Peyer's patch (tissue), 4 donors: ENCODE data around the gene FPR2. TPM values are rescaled to one million over a fixed set of nuclear protein-coding genes. Genes with fewer than 3 reads are reported as not detected.

Experiments
- DNase-seq, 3 donors: peaks; one replicate each; pipeline ENCODE4 v3.0.0-alpha.2; 2017 to 2019
- H3K27ac ChIP-seq, 4 donors: fragments of 200-600 bp; sonication (generic); one replicate each; pipeline ENCODE4 v1.5.1; 2016 to 2019
- H3K27me3 ChIP-seq, 2 donors: fragments of 200-600 bp; sonication (generic); one replicate each; pipeline ENCODE4 v1.5.1; 2019
- H3K36me3 ChIP-seq, 3 donors: fragments of 200-600 bp; sonication (generic); one replicate each; pipeline ENCODE4 v1.5.1; 2016 to 2019
- H3K4me1 ChIP-seq, 4 donors: fragments of 200-600 bp; sonication (generic); one replicate each; pipeline ENCODE4 v1.5.1; 2016 to 2019
- H3K4me3 ChIP-seq, 4 donors: fragments of 200-600 bp; sonication (generic); 1 replicate in 3 of 4; 2 replicates in 1 of 4; pipeline ENCODE4 v1.5.1; 2016 to 2019; ENCODE audit warnings: mild to moderate bottlenecking in 1 of 4
- H3K9me3 ChIP-seq, 4 donors: fragments of 200-600 bp; sonication (generic); one replicate each; pipeline ENCODE4 v1.5.1; 2016 to 2019; ENCODE audit warnings: mild to moderate bottlenecking in 1 of 4
- CTCF ChIP-seq, 6 experiments: fragments of 450-650 bp in 4 of 6; fragments of 200-600 bp in 2 of 6; sonication (generic) in 1 of 6; IDR thresholded peaks; one replicate each; pipeline ENCODE4 v1.5.1; 2017 to 2019; ENCODE audit warnings: antibody characterized with exemption in 6 of 6, mild to moderate bottlenecking in 3 of 6, moderate library complexity in 1 of 6
- POLR2A ChIP-seq, 2 donors: fragments of 450-650 bp; IDR thresholded peaks; one replicate each; pipeline ENCODE4 v1.5.1; 2017; ENCODE audit warnings: antibody characterized with exemption in 2 of 2, mild to moderate bottlenecking in 2 of 2, moderate library complexity in 2 of 2
- total RNA-seq, 4 donors: library from RNA; depleted of rRNA; stranded (reverse); fragments of >200 nt; gene quantifications; one replicate each; pipeline ENCODE4 v1.1.0, GENCODE V29; 2016

The FPR2 gene
- total RNA-seq, 4 donors from 2014 or later: 1.9 TPM; not detected in 3

- H3K4me1 ChIP-seq: no peaks in the 10 kb centered on the region
- no peak within 1 kb of the TSS for H3K27ac ChIP-seq
- no peak for DNase-seq
- no peak for TF ChIP-seq POLR2A (IDR thresholded peaks at IDR 0.05)
- TF ChIP-seq CTCF (IDR thresholded peaks at IDR 0.05): no peak
- H3K36me3 ChIP-seq: no peaks in the 10 kb centered on the region
- peak within 1 kb of the TSS in 2 of 4 donors; percentile 11 to 12 for H3K4me3 ChIP-seq
- no peaks in the 10 kb centered on the region for H3K27me3 ChIP-seq
- no peaks in the 10 kb centered on the region for H3K9me3 ChIP-seq
Observed at GRCh38 chr19:51794885-51795490, 34.0 kb downstream of the FPR2 start, which contains the start of gene FPR3. Gene FPR3, plus strand, starts transcription at chr19:51795157. Its CDS starts 28,592 bp downstream, at chr19:51823749.

- no peaks in the 10 kb centered on the region for H3K36me3 ChIP-seq
- H3K4me3 ChIP-seq: peak overlapping the region in 2 of 4 donors; percentile 0 to 19
- H3K27ac ChIP-seq: peak overlapping the region in 1 of 4 donors; percentile 25
- no peaks in the 10 kb centered on the region for H3K27me3 ChIP-seq
- peak in 1 of 3 donors; percentile 53 for DNase-seq
- H3K9me3 ChIP-seq: no peaks in the 10 kb centered on the region
- TF ChIP-seq POLR2A (IDR thresholded peaks at IDR 0.05) (peak in 1 of 2 donors; percentile 33), CTCF (IDR thresholded peaks at IDR 0.05) (no peak)
- H3K4me1 ChIP-seq: no peaks in the 10 kb centered on the region
Observed at GRCh38 chr19:51796195-51796679, 35.3 kb downstream of the FPR2 start.

- no peak for DNase-seq
- Histone ChIP-seq H3K27me3 (no peaks in the 10 kb centered on the region), H3K4me1 (no peaks in the 10 kb centered on the region), H3K9me3 (no peaks in the 10 kb centered on the region), H3K36me3 (no peaks in the 10 kb centered on the region), H3K4me3 (peak overlapping the region in 1 of 4 donors; percentile 8), H3K27ac (peak overlapping the region in 1 of 4 donors; percentile 25)
- TF ChIP-seq POLR2A (IDR thresholded peaks at IDR 0.05) (no peak), CTCF (IDR thresholded peaks at IDR 0.05) (no peak)
Observed at GRCh38 chr19:51797480-51797879, 36.5 kb downstream of the FPR2 start.

GRCh38 chr19:51798062-51798461, 37.1 kb downstream of the FPR2 start:
- Histone ChIP-seq H3K4me3 (no peak overlapping the region), H3K4me1 (no peaks in the 10 kb centered on the region), H3K27ac (peak overlapping the region in 3 of 4 donors; percentile 26 to 61 (median 27)), H3K36me3 (no peaks in the 10 kb centered on the region), H3K27me3 (no peaks in the 10 kb centered on the region), H3K9me3 (no peaks in the 10 kb centered on the region)
- TF ChIP-seq CTCF (IDR thresholded peaks at IDR 0.05) (no peak), POLR2A (IDR thresholded peaks at IDR 0.05) (no peak)
- DNase-seq: no peak

GRCh38 chr19:51799034-51799773, 38.2 kb downstream of the FPR2 start:
- no peaks in the 10 kb centered on the region for H3K36me3 ChIP-seq
- H3K9me3 ChIP-seq: no peaks in the 10 kb centered on the region
- no peak for TF ChIP-seq CTCF (IDR thresholded peaks at IDR 0.05)
- TF ChIP-seq POLR2A (IDR thresholded peaks at IDR 0.05): no peak
- no peaks in the 10 kb centered on the region for H3K27me3 ChIP-seq
- H3K27ac ChIP-seq: peak overlapping the region; percentile 27 to 75 (median 59)
- peak in 2 of 3 donors; percentile 35 to 74 for DNase-seq
- no peaks in the 10 kb centered on the region for H3K4me1 ChIP-seq
- peak overlapping the region in 1 of 4 donors; percentile 11 for H3K4me3 ChIP-seq
